ENCODE data around the gene KIAA1586. TPM values are rescaled to one million over a fixed set of nuclear protein-coding genes. Genes with fewer than 3 reads are reported as not detected.

Gene KIAA1586
- total RNA-seq, 6 donors from 2014 or later, result 2.7 to 11.3 (median 7.5) TPM

- 91 to 94% methylated on average over 1 of the region's 1 CpG for WGBS, 2 donors
- Histone ChIP-seq H3K4me1 (no peaks in the 10 kb centered on the region), H3K4me3 (no peak overlapping the region), H3K36me3 (peaks cover 0 to 11% (median 2%) of the 10 kb centered on the region in 4 donors), H3K27me3 (no peaks in the 10 kb centered on the region), H3K9me3 (no peaks in the 10 kb centered on the region), H3K27ac (no peak overlapping the region)
- DNase-seq (no peak), ATAC-seq (ENCODE audit: low FRiP score in 2 of 2) (no peak)
- TF ChIP-seq POLR2AphosphoS5 (IDR thresholded peaks at IDR 0.05) (no peak), POLR2A (IDR thresholded peaks at IDR 0.05) (no peak)
These were observed 21.6 kb downstream of the KIAA1586 start for GRCh38 chr6:57068061-57068460.

GRCh38 chr6:57069228-57069627 lies 22.7 kb downstream of the KIAA1586 start:
- ATAC-seq (ENCODE audit: low FRiP score in 2 of 2), result no peak
- H3K9me3 ChIP-seq, result no peaks in the 10 kb centered on the region
- DNase-seq, result no peak
- WGBS, 2 donors, result 89 to 91% methylated on average over 4 of the region's 4 CpGs
- H3K36me3 ChIP-seq, result peaks cover 0 to 5% (median 0%) of the 10 kb centered on the region in 4 donors
- TF ChIP-seq EP300 (IDR thresholded peaks at IDR 0.05) (no peak), POLR2A (IDR thresholded peaks at IDR 0.05) (no peak), POLR2AphosphoS5 (IDR thresholded peaks at IDR 0.05) (no peak)
- TF ChIP-seq, protein P1, sequence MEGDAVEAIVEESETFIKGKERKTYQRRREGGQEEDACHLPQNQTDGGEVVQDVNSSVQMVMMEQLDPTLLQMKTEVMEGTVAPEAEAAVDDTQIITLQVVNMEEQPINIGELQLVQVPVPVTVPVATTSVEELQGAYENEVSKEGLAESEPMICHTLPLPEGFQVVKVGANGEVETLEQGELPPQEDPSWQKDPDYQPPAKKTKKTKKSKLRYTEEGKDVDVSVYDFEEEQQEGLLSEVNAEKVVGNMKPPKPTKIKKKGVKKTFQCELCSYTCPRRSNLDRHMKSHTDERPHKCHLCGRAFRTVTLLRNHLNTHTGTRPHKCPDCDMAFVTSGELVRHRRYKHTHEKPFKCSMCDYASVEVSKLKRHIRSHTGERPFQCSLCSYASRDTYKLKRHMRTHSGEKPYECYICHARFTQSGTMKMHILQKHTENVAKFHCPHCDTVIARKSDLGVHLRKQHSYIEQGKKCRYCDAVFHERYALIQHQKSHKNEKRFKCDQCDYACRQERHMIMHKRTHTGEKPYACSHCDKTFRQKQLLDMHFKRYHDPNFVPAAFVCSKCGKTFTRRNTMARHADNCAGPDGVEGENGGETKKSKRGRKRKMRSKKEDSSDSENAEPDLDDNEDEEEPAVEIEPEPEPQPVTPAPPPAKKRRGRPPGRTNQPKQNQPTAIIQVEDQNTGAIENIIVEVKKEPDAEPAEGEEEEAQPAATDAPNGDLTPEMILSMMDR (IDR thresholded peaks at IDR 0.05), result no peak
- no peak overlapping the region for H3K4me3 ChIP-seq
- no peaks in the 10 kb centered on the region for H3K4me1 ChIP-seq
- no peaks in the 10 kb centered on the region for H3K27me3 ChIP-seq
- H3K27ac ChIP-seq, result no peak overlapping the region

GRCh38 chr6:57069920-57070331 lies 23.4 kb downstream of the KIAA1586 start:
- H3K4me1 ChIP-seq, result no peaks in the 10 kb centered on the region
- no peak for ATAC-seq (ENCODE audit: low FRiP score in 2 of 2)
- H3K9me3 ChIP-seq, result no peaks in the 10 kb centered on the region
- no peak overlapping the region for H3K27ac ChIP-seq
- H3K36me3 ChIP-seq, result peaks cover 0 to 5% (median 0%) of the 10 kb centered on the region in 4 donors
- no peaks in the 10 kb centered on the region for H3K27me3 ChIP-seq
- WGBS, 2 donors, result 83 to 85% methylated on average over 9 of the region's 9 CpGs
- DNase-seq, result no peak
- TF ChIP-seq, protein P1 (IDR thresholded peaks at IDR 0.05), result no peak
- no peak for TF ChIP-seq POLR2A (IDR thresholded peaks at IDR 0.05)
- no peak for TF ChIP-seq EP300 (IDR thresholded peaks at IDR 0.05)
- no peak for TF ChIP-seq POLR2AphosphoS5 (IDR thresholded peaks at IDR 0.05)
- no peak overlapping the region for H3K4me3 ChIP-seq

GRCh38 chr6:57072108-57072507 lies 25.6 kb downstream of the KIAA1586 start:
- ATAC-seq (ENCODE audit: low FRiP score in 2 of 2) (no peak), DNase-seq (no peak)
- Histone ChIP-seq H3K27me3 (no peaks in the 10 kb centered on the region), H3K9me3 (no peaks in the 10 kb centered on the region), H3K4me3 (no peak overlapping the region), H3K36me3 (no peaks in the 10 kb centered on the region), H3K27ac (no peak overlapping the region), H3K4me1 (no peaks in the 10 kb centered on the region)
- TF ChIP-seq EP300 (IDR thresholded peaks at IDR 0.05) (no peak), POLR2A (IDR thresholded peaks at IDR 0.05) (no peak), POLR2AphosphoS5 (IDR thresholded peaks at IDR 0.05) (no peak)
- TF ChIP-seq, protein P1 (IDR thresholded peaks at IDR 0.05), result no peak
- 76 to 86% methylated on average over 3 of the region's 3 CpGs for WGBS, 2 donors

DNA sequence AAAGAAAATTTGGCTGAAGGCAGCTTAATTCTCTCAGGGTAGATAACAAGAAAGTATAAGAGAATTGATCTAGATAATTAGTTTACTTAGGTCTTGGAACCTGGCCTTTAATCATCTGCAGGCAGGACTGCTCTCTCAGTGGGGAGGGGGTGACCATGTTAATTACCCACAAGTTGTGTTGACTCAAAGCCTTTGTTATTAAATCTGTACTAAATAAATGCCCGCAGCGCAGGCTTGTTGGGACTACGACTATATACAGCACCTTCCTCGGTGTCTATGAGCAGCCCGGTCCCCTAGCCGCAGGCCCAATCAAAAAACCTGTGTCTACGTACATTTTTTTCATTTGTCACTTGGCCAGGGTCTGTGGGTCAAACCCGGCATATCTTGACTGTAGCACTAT lies 27.9 kb downstream of the KIAA1586 start:
- no peak overlapping the region for H3K4me3 ChIP-seq
- H3K27ac ChIP-seq, result no peak overlapping the region
- TF ChIP-seq POLR2AphosphoS5 (IDR thresholded peaks at IDR 0.05), result no peak
- TF ChIP-seq, protein P1 (IDR thresholded peaks at IDR 0.05), result no peak
- TF ChIP-seq EP300 (IDR thresholded peaks at IDR 0.05), result no peak
- H3K27me3 ChIP-seq, result no peaks in the 10 kb centered on the region
- DNase-seq (no peak), ATAC-seq (ENCODE audit: low FRiP score in 2 of 2) (no peak)
- H3K9me3 ChIP-seq, result no peaks in the 10 kb centered on the region
- no peaks in the 10 kb centered on the region for H3K4me1 ChIP-seq
- WGBS, 2 donors, result 93 to 96% methylated on average over 8 of the region's 8 CpGs
- no peaks in the 10 kb centered on the region for H3K36me3 ChIP-seq

Measured in upper lobe of left lung (tissue), 6 donors.